ENCODE measurements around the gene ATG2B.

- TF ChIP-seq CTCF (IDR thresholded peaks at IDR 0.05 in 4 of 5, conservative IDR thresholded peaks at IDR 0.05 in 1 of 5) (no peak), POLR2A (IDR thresholded peaks at IDR 0.05) (no peak)
These were observed 90.2 kb downstream of the ATG2B start for GRCh38 chr14:96272777-96273473.

Measured in gastrocnemius medialis (tissue), 4 donors.